AG10803 (cell line): ENCODE measurements around the gene PODXL2.
A peak's percentile ranks its signal among the peaks of the same experiment; 100 is the strongest.

ENCODE experiments used
- DNase-seq: peaks from one replicate; pipeline ENCODE4 v3.0.0; 2010; ENCODE audit warnings: low read depth
- H3K4me3 ChIP-seq: 2 replicates; pipeline ENCODE4 v1.5.1; 2011; ENCODE audit warnings: mild to moderate bottlenecking, low read length, control low read depth
- CTCF ChIP-seq: conservative IDR thresholded peaks from 2 replicates; pipeline ENCODE4 v1.5.1; 2011; ENCODE audit warnings: mild to moderate bottlenecking, low read length, control low read depth, inconsistent platforms

PODXL2 gene

DNA sequence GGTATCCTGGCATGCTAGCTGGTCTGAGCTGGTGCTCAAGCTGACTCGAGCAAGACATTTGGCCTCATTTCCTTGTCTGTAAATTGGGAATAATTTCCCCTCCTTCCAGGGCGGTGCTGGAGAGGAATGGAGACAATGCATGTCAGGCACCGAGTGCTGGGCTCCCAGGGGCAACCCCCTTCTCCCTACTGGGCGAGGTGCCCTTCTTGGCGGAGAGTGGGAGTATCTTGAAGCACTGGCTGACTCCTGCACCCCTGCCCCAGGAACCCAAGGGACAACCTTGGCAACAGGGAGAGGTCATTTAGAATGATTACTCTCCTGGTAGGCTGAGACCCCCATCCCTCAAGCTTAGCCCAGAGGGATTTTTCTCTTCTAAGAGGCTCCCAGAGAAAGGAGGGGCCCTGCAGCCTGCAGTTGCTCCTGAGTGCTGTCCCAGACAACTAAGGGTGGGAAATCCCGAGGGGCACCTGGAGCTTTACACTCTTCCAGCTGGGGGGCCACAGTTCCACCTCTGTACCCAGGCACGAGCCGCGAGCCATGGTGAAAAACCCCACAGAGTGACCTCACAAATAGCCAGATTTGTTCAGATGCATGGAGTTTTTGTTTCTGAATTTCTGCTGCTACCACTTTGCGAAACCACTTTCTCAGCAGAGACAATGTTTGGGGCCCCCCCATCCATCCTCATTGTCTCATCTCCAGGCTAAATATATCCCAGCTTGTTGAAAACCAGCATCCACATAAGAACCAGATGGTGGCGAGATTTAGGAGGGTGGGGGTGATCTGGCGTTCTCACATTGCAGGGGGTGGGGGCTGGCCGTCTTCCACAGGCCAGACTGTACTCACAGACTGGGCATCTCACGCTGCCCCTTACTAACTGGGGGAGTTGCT lies 88.6 kb downstream of the PODXL2 start:
- no peak for TF ChIP-seq CTCF

GRCh38 chr3:127718245-127718915 lies 89.4 kb downstream of the PODXL2 start:
- H3K4me3 ChIP-seq: no peak overlapping the region
- DNase-seq: no peak
- no peak for TF ChIP-seq CTCF

More for the DNA sequence above, 88.6 kb downstream of the PODXL2 start:
- peak; percentile 90 for DNase-seq
- H3K4me3 ChIP-seq: no peak overlapping the region

DNA sequence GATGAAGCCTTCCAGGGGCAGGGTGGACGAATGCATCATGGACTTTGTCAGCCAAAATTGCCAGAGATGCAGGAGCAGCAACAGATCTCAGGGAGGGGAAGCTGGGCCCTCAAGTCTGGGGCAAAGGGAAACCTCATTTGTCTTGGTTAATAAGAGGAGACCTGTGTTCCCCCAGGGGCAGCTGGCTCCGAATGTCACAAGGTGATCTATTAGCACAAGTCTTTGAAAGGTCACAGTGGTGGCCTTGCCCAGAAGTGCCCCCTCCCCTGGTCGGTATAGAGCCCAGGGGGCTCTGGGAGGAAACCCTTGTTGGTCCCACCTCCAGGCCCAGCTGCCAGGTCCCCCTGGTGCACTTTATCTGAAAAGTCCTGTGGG lies 89.9 kb downstream of the PODXL2 start:
- no peak for DNase-seq
- no peak for TF ChIP-seq CTCF
- no peak overlapping the region for H3K4me3 ChIP-seq

GRCh38 chr3:127719369-127719768 lies 90.4 kb downstream of the PODXL2 start:
- no peak overlapping the region for H3K4me3 ChIP-seq
- TF ChIP-seq CTCF: no peak
- DNase-seq: no peak

DNA sequence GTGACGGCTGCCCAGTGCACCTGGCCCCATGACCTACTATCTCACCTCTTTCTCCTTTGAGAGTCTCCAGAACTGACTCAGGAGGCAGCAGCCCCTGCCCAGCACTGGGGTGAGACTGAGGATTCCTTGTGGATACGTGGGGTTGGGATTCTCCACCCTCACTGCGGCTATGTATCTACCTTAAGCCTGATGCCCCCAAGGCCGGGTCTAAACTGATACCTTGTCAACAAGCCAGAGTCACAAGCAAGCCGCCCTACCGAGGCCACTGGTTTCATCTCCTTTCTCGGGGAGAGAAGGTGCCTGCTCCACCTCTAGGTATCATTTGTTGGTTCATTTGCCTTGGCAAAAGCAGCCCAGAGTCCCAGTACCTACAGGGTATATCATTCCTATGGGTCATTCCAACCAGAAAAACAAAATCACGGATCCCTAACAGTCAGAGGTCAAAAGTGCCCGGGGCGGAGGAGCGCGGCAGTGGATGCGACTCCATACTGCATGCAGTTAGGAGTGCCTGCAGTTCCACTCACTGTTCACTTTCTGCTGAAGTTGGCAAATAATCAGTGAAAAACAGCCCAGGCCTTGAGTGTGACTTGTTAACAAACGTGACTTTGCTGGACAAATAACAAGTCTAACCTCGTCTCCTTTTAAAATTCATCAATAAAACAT lies 91.3 kb downstream of the PODXL2 start:
- H3K4me3 ChIP-seq: no peak overlapping the region
- no peak for TF ChIP-seq CTCF
- no peak for DNase-seq

DNA sequence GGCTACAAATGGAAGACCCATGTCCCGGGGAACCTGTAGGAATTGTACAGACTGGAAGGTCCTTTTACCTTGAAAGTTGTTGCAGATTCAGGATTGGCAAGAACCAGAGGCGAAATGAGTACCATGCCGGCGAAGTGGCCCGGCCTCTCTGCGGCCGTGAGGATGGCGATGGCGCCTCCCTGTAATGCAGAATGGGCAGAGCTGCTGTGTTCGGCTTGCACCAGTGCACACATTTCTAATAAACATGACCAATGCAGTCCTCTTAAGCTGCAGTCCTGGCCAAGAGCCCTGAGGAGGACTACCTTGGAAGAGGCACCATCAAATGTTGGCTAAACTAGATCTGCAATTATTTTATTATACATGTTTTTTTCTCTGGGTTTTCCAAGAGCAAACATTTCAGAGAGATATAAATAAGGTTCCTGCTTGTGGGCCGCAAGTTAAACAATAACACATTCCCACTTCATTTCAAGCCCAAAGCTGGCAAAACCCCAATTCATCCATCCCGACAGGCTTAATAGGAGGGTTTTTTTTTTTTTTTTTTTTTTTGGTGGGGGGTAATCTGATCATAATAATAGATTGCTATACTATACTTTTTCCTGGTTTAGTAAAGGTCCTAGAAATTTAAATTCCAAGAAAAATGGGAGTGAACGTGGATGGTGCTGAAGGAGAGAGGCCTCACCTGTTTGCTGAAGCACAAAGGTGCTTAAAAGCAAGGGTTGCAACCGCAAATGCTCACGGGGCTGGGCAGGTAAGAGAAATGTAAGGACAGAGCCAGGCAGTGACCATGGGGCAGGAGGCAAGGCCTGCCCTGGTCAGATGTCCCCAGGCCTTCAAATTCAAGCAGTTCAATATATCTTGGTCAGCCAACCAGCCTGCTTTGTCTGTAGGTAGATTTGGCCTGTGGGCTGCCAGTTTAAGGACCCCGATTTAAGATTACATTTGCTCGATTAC lies 92.3 kb downstream of the PODXL2 start:
- no peak overlapping the region for H3K4me3 ChIP-seq
- DNase-seq: no peak
- TF ChIP-seq CTCF: no peak
